GM12892 (cell line): ENCODE data around the gene LMBRD1.

Experiments
- POLR2A ChIP-seq: IDR thresholded peaks from 2 replicates; pipeline ENCODE4 v1.6.1; 2011; ENCODE audit warnings: low read depth, low read length, control low read depth
- POLR2AphosphoS5 ChIP-seq: IDR thresholded peaks from 2 replicates; pipeline ENCODE4 v1.6.1; 2011; ENCODE audit warnings: low read depth, low read length, control low read depth
- TAF1 ChIP-seq: IDR thresholded peaks from 2 replicates; pipeline ENCODE4 v1.6.1; 2011; ENCODE audit warnings: low read depth, mild to moderate bottlenecking, control low read depth, low read length, borderline replicate concordance

GRCh38 chr6:69761853-69762252 lies 35.0 kb downstream of the LMBRD1 start:
- TF ChIP-seq TAF1 = no peak
- TF ChIP-seq POLR2AphosphoS5 = no peak
- TF ChIP-seq POLR2A = no peak
